Measurements from ENCODE around the gene TBKBP1.

The TBKBP1 gene

DNA sequence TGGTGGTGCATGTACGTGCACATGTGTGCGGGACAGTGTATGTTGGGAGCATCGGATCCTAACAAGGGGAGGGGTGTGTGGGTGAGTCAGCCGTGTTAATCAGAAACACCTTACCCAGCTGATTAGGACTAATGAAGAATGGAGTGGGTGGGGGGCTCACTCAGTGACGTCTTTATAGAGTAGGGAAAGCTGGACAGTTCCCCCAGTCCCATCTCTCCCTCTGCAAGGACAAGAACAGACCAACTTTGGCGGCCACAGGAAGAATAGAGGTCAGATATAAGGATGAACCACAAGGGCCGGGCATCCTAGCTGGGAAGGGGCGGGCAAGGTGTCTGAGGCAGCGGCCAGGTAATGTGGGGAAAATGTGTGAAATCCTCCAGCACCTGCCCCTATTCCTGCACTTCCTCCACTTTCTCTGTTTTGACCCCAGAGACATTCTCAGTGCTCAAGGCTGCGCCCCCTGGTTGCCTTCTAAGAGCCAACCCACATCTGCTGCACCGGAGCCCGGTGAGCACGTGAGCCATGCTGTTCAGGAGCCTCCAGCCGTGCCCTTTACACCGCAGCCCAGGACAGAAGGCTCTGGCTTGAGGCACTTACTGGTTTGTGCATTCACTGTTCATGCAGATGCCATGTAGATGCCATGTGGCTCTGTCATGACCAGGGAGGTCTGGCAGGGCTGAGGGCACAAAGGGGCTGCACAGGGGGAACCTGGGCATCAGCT lies 20.2 kb downstream of the TBKBP1 start:
- H3K27ac ChIP-seq (ENCODE audit: insufficient read depth in 1 of 2, low read depth in 1 of 2, low read length in 2 of 2, poor library complexity in 1 of 2, severe bottlenecking in 2 of 2): no peak overlapping the region
- ChIA-PET CTCF (interaction anchor here (0.8 to 11.4 kb wide), 4 partner anchors 8 to 51 kb away, joined by 3 to 118 read pairs (median 13); no protein-coding TSS in a partner anchor), POLR2A (no interaction called here)
- H3K36me3 ChIP-seq (ENCODE audit: control insufficient read depth in 4 of 4, insufficient read depth in 4 of 4, low read length in 3 of 4): peaks cover 0 to 15% (median 2%) of the 10 kb centered on the region in 4 experiments
- no peaks in the 10 kb centered on the region for H3K9me3 ChIP-seq (ENCODE audit: control extremely low read depth in 1 of 5, control insufficient read depth in 4 of 5, insufficient read depth in 2 of 5, low read depth in 1 of 5, low read length in 4 of 5)
- WGBS (ENCODE audit: insufficient coverage): 82% methylated on average over 13 of the region's 15 CpGs
- peaks cover 9 to 45% (median 35%) of the 10 kb centered on the region in 4 experiments for H3K4me1 ChIP-seq (ENCODE audit: control extremely low read depth in 1 of 4, control insufficient read depth in 4 of 4, insufficient read depth in 4 of 4, low read length in 3 of 4)
- no peak for DNase-seq
- no peak overlapping the region for H3K4me3 ChIP-seq (ENCODE audit: control insufficient read depth in 1 of 7, extremely low read depth in 1 of 7, insufficient read depth in 4 of 7, low read depth in 2 of 7, low read length in 6 of 7)
- H3K27me3 ChIP-seq (replicated peaks in 2 of 5; ENCODE audit: control insufficient read depth in 4 of 5, insufficient read depth in 5 of 5, low read length in 4 of 5): peaks cover 0 to 6% (median 0%) of the 10 kb centered on the region in 5 experiments

DNA sequence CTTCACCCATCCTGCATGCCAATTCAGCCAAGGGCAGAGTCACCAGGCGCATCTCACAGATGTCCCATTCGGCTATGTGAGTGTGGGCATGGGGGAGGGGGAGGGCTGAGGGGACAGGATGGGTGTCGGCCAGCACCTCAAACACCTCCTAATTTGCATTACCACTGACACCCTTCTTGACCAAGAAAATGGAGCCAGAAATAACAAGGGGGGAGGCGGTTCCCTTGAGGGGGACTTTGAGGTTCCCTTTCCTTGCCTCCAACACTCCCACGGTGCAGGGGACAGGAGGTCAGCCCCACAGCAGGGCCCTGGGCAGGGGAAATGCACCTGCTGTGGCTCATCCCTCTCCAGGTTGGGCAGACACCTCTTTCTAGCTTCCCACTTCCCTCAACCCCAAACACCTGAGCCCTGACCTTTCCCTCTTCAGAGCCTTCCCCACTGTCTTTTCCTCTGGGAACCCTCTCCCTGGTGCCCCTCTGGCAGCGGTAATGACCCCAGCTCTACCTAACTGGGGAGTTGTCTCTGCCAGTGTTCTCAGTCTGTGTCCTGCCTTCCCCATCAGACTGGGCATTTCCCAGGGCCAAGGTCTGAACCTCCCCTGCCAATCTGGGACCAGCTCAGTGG lies 20.9 kb downstream of the TBKBP1 start:
- Histone ChIP-seq H3K4me3 (ENCODE audit: control insufficient read depth in 1 of 7, extremely low read depth in 1 of 7, insufficient read depth in 4 of 7, low read depth in 2 of 7, low read length in 6 of 7) (no peak overlapping the region), H3K27ac (ENCODE audit: insufficient read depth in 1 of 2, low read depth in 1 of 2, low read length in 2 of 2, poor library complexity in 1 of 2, severe bottlenecking in 2 of 2) (no peak overlapping the region), H3K9me3 (ENCODE audit: control extremely low read depth in 1 of 5, control insufficient read depth in 4 of 5, insufficient read depth in 2 of 5, low read depth in 1 of 5, low read length in 4 of 5) (no peaks in the 10 kb centered on the region), H3K27me3 (replicated peaks in 2 of 5; ENCODE audit: control insufficient read depth in 4 of 5, insufficient read depth in 5 of 5, low read length in 4 of 5) (peaks cover 0 to 6% (median 0%) of the 10 kb centered on the region in 5 experiments), H3K36me3 (ENCODE audit: control insufficient read depth in 4 of 4, insufficient read depth in 4 of 4, low read length in 3 of 4) (peaks cover 0 to 10% (median 2%) of the 10 kb centered on the region in 4 experiments), H3K4me1 (ENCODE audit: control extremely low read depth in 1 of 4, control insufficient read depth in 4 of 4, insufficient read depth in 4 of 4, low read length in 3 of 4) (peaks cover 10 to 53% (median 43%) of the 10 kb centered on the region in 4 experiments)
- no peak for DNase-seq
- CTCF ChIA-PET: interaction anchor here (0.7 to 11.4 kb wide), 5 partner anchors 9 to 50 kb away, joined by 3 to 118 read pairs (median 7); no protein-coding TSS in a partner anchor
- WGBS (ENCODE audit: insufficient coverage): 80% methylated on average over 2 of the region's 6 CpGs
- POLR2A ChIA-PET: no interaction called here

DNA sequence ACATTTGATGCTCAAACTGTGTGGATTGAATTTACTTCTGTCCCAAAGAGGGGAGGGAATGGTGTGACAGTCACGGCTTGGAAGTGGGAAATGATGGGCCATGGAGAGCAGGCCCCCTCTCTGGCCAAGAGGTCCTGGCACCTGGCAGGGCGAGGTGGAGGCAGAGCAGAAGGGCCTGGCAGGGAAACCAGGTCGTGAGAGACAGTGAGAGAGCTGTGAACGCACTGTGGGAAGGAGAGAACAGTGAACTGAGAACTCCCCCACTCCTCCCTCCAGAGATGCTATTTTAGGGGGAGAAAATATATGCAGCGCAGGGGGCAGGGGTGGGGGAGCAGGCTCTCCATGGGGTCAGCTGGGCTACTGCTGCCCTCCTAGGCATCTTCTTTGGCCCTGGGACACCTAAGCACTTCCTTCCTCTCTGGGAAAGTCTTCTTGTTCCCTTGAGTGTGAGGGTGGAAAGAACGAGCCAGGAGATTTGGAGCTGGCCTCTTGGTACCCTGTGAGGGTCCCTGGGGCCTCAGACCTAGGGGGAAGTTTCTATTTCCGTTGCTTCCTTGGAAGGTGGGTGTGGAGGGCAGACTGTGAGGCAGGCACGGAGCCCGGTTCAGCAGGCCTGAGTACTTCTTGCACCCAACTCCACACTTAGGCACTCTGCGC lies 21.8 kb downstream of the TBKBP1 start:
- H3K9me3 ChIP-seq (ENCODE audit: control extremely low read depth in 1 of 5, control insufficient read depth in 4 of 5, insufficient read depth in 2 of 5, low read depth in 1 of 5, low read length in 4 of 5): no peaks in the 10 kb centered on the region
- H3K27me3 ChIP-seq (replicated peaks in 2 of 5; ENCODE audit: control insufficient read depth in 4 of 5, insufficient read depth in 5 of 5, low read length in 4 of 5): peaks cover 0 to 6% (median 0%) of the 10 kb centered on the region in 5 experiments
- H3K36me3 ChIP-seq (ENCODE audit: control insufficient read depth in 4 of 4, insufficient read depth in 4 of 4, low read length in 3 of 4): peaks cover 0 to 5% (median under 1%) of the 10 kb centered on the region in 4 experiments
- no peak overlapping the region for H3K4me3 ChIP-seq (ENCODE audit: control insufficient read depth in 1 of 7, extremely low read depth in 1 of 7, insufficient read depth in 4 of 7, low read depth in 2 of 7, low read length in 6 of 7)
- DNase-seq: no peak
- ChIA-PET CTCF (interaction anchor here (0.7 to 11.4 kb wide), 7 partner anchors 10 to 51 kb away, joined by 3 to 118 read pairs (median 11); partner anchors contain the start of gene TBX21), POLR2A (no interaction called here)
- WGBS (ENCODE audit: insufficient coverage): 70% methylated on average over 6 of the region's 10 CpGs
- H3K27ac ChIP-seq (ENCODE audit: insufficient read depth in 1 of 2, low read depth in 1 of 2, low read length in 2 of 2, poor library complexity in 1 of 2, severe bottlenecking in 2 of 2): no peak overlapping the region
- peaks cover 10 to 62% (median 52%) of the 10 kb centered on the region in 4 experiments for H3K4me1 ChIP-seq (ENCODE audit: control extremely low read depth in 1 of 4, control insufficient read depth in 4 of 4, insufficient read depth in 4 of 4, low read length in 3 of 4)

DNA sequence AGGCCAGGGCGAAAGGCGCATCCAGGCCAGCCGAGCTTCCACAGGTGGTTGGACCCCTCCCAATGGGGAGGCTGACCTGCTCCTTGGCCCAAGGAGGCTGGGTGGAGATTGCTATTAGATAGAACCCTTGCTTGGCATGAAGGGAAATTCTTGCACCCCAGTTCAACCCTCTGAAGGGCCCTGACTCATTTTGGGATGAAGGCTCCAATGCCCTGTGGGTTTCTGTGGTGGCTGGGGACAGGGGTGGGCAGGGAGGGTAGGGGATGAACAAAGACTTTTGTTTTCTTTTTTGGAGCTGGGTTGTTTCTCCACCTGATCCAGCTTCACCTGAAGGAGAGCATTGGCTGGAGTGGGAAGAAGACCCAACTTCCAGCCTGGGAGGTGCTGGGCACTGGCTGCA lies 22.4 kb downstream of the TBKBP1 start:
- DNase-seq: no peak
- WGBS (ENCODE audit: insufficient coverage): 90% methylated on average over 3 of the region's 3 CpGs
- POLR2A ChIA-PET: no interaction called here
- Histone ChIP-seq H3K27ac (ENCODE audit: insufficient read depth in 1 of 2, low read depth in 1 of 2, low read length in 2 of 2, poor library complexity in 1 of 2, severe bottlenecking in 2 of 2) (no peak overlapping the region), H3K27me3 (replicated peaks in 2 of 5; ENCODE audit: control insufficient read depth in 4 of 5, insufficient read depth in 5 of 5, low read length in 4 of 5) (peaks cover 0 to 6% (median 0%) of the 10 kb centered on the region in 5 experiments), H3K4me3 (ENCODE audit: control insufficient read depth in 1 of 7, extremely low read depth in 1 of 7, insufficient read depth in 4 of 7, low read depth in 2 of 7, low read length in 6 of 7) (no peak overlapping the region), H3K4me1 (ENCODE audit: control extremely low read depth in 1 of 4, control insufficient read depth in 4 of 4, insufficient read depth in 4 of 4, low read length in 3 of 4) (peaks cover 10 to 68% (median 57%) of the 10 kb centered on the region in 4 experiments), H3K36me3 (ENCODE audit: control insufficient read depth in 4 of 4, insufficient read depth in 4 of 4, low read length in 3 of 4) (no peaks in the 10 kb centered on the region), H3K9me3 (ENCODE audit: control extremely low read depth in 1 of 5, control insufficient read depth in 4 of 5, insufficient read depth in 2 of 5, low read depth in 1 of 5, low read length in 4 of 5) (no peaks in the 10 kb centered on the region)
- CTCF ChIA-PET: interaction anchor here (0.7 to 11.4 kb wide), 6 partner anchors 10 to 21 kb away, joined by 3 to 118 read pairs (median 15); partner anchors contain the start of gene TBX21

DNA sequence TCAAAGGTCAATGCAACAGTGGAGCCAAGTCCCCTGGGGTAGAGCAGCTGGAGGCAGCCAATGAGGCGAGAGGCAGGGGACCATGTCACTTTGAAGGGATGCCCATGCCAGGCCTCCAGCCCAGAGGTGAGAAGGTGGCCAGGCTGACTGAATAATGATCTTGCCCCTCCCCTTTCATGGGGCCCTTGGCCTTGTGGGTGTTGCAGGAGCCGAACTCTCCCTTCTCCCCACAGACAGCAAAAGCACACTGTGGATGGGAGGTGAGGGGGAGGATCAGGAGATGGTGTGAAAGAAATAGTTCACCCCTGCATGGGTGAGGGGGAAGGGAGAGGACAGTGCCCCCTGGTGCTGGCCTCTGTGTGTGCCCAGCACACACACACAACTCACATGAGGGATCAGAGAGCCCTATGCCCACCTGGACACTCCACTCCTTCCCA lies 23.3 kb downstream of the TBKBP1 start:
- ChIA-PET POLR2A (no interaction called here), CTCF (interaction anchor here (2.8 to 11.4 kb wide), 4 partner anchors 10 to 19 kb away, joined by 11 to 118 read pairs (median 22); partner anchors contain the start of gene TBX21)
- DNase-seq: peak in 1 of 3 donors; percentile 41
- Histone ChIP-seq H3K36me3 (ENCODE audit: control insufficient read depth in 4 of 4, insufficient read depth in 4 of 4, low read length in 3 of 4) (no peaks in the 10 kb centered on the region), H3K27ac (ENCODE audit: insufficient read depth in 1 of 2, low read depth in 1 of 2, low read length in 2 of 2, poor library complexity in 1 of 2, severe bottlenecking in 2 of 2) (no peak overlapping the region), H3K4me1 (ENCODE audit: control extremely low read depth in 1 of 4, control insufficient read depth in 4 of 4, insufficient read depth in 4 of 4, low read length in 3 of 4) (peaks cover 10 to 71% (median 62%) of the 10 kb centered on the region in 4 experiments), H3K9me3 (ENCODE audit: control extremely low read depth in 1 of 5, control insufficient read depth in 4 of 5, insufficient read depth in 2 of 5, low read depth in 1 of 5, low read length in 4 of 5) (no peaks in the 10 kb centered on the region), H3K4me3 (ENCODE audit: control insufficient read depth in 1 of 7, extremely low read depth in 1 of 7, insufficient read depth in 4 of 7, low read depth in 2 of 7, low read length in 6 of 7) (no peak overlapping the region), H3K27me3 (replicated peaks in 2 of 5; ENCODE audit: control insufficient read depth in 4 of 5, insufficient read depth in 5 of 5, low read length in 4 of 5) (peaks cover 0 to 13% (median 0%) of the 10 kb centered on the region in 5 experiments)
- WGBS (ENCODE audit: insufficient coverage): no CpG with 5 or more reads among the region's 2 CpGs

DNA sequence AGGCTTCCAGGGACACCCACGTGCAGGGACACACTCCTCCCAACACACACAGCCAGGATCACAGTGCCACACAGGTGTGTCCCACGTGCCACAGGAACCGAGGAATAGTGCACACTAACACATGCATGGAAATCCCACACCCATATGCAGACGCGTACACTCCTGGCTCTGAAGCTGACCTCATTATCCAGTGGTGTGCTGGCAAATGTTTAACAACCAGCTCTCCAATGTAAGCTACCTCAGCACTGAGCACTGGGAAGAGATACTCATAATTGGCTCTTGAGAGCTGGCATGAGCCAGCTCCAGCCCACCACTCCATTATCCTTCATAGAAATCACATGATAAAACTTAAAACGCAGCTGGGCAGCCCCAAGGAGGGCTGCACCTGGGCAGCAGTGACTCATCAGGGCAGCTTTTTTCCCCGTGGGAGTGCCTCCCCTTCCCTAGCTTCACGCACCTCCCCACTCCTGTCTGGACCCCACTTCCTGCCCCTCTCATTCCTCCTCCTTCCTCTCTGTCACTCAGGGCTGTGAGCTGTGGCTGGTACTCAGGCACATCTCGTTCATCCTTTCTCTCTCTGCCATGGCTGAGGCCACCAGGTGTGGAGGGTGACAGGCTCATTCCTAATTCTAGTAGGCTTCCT lies 24.1 kb downstream of the TBKBP1 start:
- peaks cover 10 to 69% (median 61%) of the 10 kb centered on the region in 4 experiments for H3K4me1 ChIP-seq (ENCODE audit: control extremely low read depth in 1 of 4, control insufficient read depth in 4 of 4, insufficient read depth in 4 of 4, low read length in 3 of 4)
- CTCF ChIA-PET: interaction anchor here (0.6 to 11.4 kb wide), 14 partner anchors 8 to 393 kb away, joined by 3 to 118 read pairs (median 4); partner anchors contain the start of gene TBX21
- peak in 1 of 3 donors; percentile 52 for DNase-seq
- POLR2A ChIA-PET: interaction anchor here (0.6 to 1.4 kb wide), 3 partner anchors 14 to 1104 kb away, joined by 3 to 5 read pairs (median 4); partner anchors contain the start of gene TBX21
- H3K36me3 ChIP-seq (ENCODE audit: control insufficient read depth in 4 of 4, insufficient read depth in 4 of 4, low read length in 3 of 4): no peaks in the 10 kb centered on the region
- H3K27me3 ChIP-seq (replicated peaks in 2 of 5; ENCODE audit: control insufficient read depth in 4 of 5, insufficient read depth in 5 of 5, low read length in 4 of 5): peaks cover 0 to 9% (median 0%) of the 10 kb centered on the region in 5 experiments
- H3K9me3 ChIP-seq (ENCODE audit: control extremely low read depth in 1 of 5, control insufficient read depth in 4 of 5, insufficient read depth in 2 of 5, low read depth in 1 of 5, low read length in 4 of 5): no peaks in the 10 kb centered on the region
- peak overlapping the region in 1 of 7 experiments; percentile 2 for H3K4me3 ChIP-seq (ENCODE audit: control insufficient read depth in 1 of 7, extremely low read depth in 1 of 7, insufficient read depth in 4 of 7, low read depth in 2 of 7, low read length in 6 of 7)
- no peak overlapping the region for H3K27ac ChIP-seq (ENCODE audit: insufficient read depth in 1 of 2, low read depth in 1 of 2, low read length in 2 of 2, poor library complexity in 1 of 2, severe bottlenecking in 2 of 2)
- WGBS (ENCODE audit: insufficient coverage): 57% methylated on average over 6 of the region's 9 CpGs
